CD4-positive, alpha-beta T cell treated with Interferon gamma for 1 hour (primary cell): ENCODE data around the gene DPP4.

Source experiments
- DNase-seq: peaks from one replicate; pipeline ENCODE4 v3.0.0-alpha.2; 2020

DPP4 gene

GRCh38 chr2:161952783-161953191 is 121.2 kb downstream of the DPP4 start:
- no peak for DNase-seq

- no peak for DNase-seq
These were observed 126.2 kb downstream of the DPP4 start for GRCh38 chr2:161947836-161948235.

GRCh38 chr2:161947406-161947805 is 126.6 kb downstream of the DPP4 start:
- DNase-seq = no peak

GRCh38 chr2:161946489-161947107 is 127.4 kb downstream of the DPP4 start:
- no peak for DNase-seq

GRCh38 chr2:161943011-161943410 is 131.0 kb downstream of the DPP4 start:
- DNase-seq = no peak
